Mononuclear cell (primary cell): ENCODE results near the gene COPS3. TPM values are rescaled to one million over a fixed set of nuclear protein-coding genes. Genes with fewer than 3 reads are reported as not detected.

Experiments used
- H3K27me3 ChIP-seq: 2 replicates; pipeline ENCODE4 v1.6.0; 2011; ENCODE audit warnings: low read length, control low read depth; ENCODE audit not compliant: insufficient read depth
- H3K4me1 ChIP-seq: 2 replicates; pipeline ENCODE4 v1.5.1; 2011; ENCODE audit warnings: mild to moderate bottlenecking, low read length, control low read depth; ENCODE audit not compliant: insufficient read depth
- H3K4me3 ChIP-seq: 2 replicates; pipeline ENCODE4 v1.5.1; 2011; ENCODE audit warnings: mild to moderate bottlenecking, low read length, moderate library complexity
- H3K9me3 ChIP-seq: 2 replicates; pipeline ENCODE4 v1.5.1; 2011; ENCODE audit warnings: low read depth, mild to moderate bottlenecking, control low read depth, low read length
- total RNA-seq: library from RNA; depleted of rRNA; stranded (reverse); fragments of >200 nt; gene quantifications from one replicate; pipeline ENCODE4 v1.2.3, GENCODE V29; 2012

COPS3 gene
- total RNA-seq, 1 donor: 99.7 TPM

DNA sequence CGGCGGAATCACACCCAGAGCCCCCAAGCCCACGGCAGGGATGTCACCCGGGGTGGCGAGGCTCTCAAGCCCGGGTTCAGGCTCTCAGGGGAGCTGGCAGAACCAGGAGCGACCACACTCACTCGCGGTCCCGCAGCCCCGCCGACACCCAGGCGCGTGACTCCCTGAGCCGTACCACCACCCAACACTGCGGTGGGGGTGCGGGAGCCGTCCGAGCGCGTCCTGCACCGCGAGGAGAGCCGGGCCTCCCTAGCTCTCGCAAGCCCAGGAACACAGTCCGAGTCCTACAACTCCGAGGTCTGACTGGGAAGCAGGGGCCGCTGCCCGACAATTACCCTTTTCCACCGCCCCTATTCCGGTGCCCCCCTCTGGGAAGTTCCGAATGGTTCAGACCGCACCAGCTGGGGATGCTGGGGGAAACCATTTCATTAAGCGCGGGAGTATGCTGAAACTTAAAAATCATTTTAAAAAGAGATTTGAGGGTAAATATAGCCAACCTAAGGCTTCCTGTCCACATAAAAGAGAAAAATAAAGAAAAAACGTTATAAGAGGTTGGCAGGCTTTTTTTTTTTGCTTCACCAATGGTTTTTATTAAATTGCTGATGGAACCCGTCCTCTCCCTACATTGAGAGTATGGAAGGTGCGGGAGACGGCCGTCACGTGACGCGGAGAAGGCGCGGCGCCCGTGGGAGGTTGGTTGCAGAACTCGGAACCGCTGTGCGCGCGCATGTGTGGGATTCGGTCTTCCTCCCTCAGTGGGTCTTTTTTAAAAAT is 43.8 kb downstream of the COPS3 start, which contains the start of gene FLCN:
TSS of gene FLCN (minus strand) at position 143 of the 774 bp plus-strand sequence. CDS start 9,031 bp downstream, outside the sequence.
- Histone ChIP-seq H3K4me1 (peaks cover 27% of the 10 kb centered on the region), H3K9me3 (no peaks in the 10 kb centered on the region), H3K27me3 (no peaks in the 10 kb centered on the region), H3K4me3 (peak within 1 kb of the TSS; percentile 98)

DNA sequence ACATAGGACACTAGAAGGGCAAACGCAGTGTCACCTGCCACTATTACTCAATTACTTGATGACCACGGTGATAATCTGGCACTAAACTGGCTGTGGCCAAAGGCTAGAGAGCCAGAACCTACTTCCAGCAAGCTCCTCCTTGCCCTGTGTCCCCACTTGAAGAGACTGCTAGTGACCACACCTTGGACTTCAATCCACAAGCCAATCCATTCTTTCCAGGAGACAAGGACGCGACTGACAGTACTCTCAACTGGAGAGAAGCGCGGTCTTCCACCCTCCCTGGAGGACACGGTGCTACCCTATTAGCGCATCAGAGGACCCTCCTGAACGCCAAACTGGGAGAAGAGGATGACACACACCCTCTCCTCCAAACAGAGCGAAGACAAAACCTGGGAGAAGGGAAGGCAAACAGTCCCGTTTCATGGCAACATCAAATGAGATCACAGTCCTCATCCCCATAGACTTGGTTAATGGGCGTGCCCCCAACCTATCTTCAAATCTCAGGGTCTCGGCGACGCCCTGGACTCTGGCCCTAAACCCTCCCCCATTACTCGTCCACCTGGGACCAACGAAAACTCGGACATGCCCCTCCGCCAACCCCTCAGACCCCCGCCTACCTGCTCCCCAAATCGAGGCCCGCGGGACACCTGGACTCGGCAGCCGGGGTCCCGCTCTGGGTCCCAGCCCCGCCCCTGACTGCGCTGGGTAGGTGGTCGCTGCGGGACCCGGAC is 44.6 kb downstream of the COPS3 start:
- Histone ChIP-seq H3K4me1 (peaks cover 27% of the 10 kb centered on the region), H3K27me3 (no peaks in the 10 kb centered on the region), H3K9me3 (no peaks in the 10 kb centered on the region), H3K4me3 (peak overlapping the region; percentile 98)

DNA sequence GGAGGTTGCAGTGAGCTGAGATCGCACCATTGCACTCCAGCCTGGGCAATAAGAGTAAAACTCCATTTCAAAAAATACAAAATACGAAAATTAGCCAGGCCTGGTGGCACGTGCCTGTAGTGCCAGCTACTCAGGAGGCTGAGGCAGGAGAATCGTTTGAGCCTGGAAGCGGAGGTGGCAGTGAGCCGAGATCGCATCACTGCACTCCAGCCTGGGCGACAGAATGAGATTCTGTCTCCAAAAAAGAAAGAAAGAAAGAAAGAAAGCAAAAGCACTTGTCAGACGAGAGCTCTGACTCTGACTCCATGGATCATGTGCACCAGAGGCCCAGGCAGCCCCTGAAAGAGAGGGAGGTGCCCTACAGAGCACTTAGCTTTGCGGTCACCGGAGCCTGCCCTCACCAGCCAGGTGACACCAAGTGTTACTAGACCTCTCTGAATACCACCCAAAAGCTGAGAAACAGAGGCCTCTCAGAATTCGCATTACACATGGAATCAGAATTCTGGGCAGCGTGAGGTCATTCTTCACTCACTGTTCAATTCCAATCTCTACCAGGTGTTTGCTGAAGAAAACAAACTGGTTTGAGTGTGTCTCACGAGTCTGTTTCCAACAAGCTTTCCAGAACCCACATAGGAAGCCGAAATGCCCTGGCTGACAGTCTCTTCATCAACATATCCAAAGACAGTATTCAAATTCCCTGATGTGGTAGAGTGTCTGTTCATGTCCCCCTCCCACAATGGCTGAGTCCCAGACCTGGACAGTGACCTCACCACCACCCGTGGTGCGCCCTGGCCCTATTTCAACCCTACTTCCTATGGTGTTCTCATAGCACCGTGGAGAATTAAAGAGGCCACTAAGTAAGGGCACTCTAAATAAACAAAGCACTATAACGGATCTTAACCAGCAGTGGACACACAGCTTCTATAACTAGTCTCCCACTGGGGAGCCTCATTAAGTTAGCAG is 45.6 kb downstream of the COPS3 start:
- Histone ChIP-seq H3K4me3 (peak overlapping the region; percentile 98), H3K27me3 (no peaks in the 10 kb centered on the region), H3K9me3 (no peaks in the 10 kb centered on the region), H3K4me1 (peaks cover 27% of the 10 kb centered on the region)

DNA sequence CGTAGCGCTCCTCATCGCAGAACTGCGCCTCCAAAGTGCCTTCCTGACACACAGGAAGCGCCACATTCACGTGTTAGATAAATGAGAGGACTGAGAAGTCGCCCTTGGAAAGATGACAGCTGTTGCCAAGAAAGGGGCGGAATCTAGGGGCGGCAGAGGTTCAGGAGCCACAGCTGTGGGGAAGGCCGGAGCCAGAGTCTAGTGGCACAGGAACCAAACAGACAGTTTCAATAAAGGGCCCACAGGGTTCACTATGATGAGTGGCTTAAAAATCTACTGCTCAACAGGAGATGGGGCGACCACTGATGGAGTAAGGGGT is 48.8 kb downstream of the COPS3 start:
- no peak overlapping the region for H3K4me3 ChIP-seq
- H3K27me3 ChIP-seq: no peaks in the 10 kb centered on the region
- no peaks in the 10 kb centered on the region for H3K9me3 ChIP-seq
- peaks cover 16% of the 10 kb centered on the region for H3K4me1 ChIP-seq

DNA sequence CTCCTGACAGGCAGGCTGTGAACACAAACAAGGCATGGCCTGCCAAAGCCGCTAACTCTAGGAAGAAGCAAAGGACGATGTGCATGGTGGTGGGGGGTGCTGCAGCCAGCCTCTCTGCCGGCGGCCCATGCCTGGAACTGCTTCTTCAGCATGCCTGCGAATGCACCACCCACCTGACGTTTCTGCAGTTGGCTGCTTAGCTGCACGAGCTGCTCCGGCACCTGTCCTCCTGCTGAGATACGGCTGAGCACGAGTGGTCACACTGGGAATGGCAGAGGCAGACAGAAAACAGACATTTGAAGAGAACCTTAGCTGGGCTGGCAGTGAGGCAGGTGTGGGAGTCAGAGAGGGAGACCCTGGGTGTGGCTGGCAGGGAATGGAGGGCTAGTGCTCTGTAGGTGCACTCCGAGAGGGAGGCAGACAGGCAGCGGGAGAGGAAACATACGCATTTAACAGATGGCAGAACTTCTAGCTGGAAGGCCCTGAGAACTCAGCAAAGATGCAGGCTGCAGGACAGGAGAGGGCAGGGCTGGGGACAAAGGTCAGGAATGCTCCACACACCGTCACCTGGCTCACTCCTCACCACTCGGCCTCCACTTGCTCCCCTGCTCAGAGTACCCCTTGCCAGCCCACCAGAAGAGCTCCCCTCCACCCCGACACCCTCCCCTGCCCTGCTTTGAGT is 49.3 kb downstream of the COPS3 start:
- no peak overlapping the region for H3K4me3 ChIP-seq

DNA sequence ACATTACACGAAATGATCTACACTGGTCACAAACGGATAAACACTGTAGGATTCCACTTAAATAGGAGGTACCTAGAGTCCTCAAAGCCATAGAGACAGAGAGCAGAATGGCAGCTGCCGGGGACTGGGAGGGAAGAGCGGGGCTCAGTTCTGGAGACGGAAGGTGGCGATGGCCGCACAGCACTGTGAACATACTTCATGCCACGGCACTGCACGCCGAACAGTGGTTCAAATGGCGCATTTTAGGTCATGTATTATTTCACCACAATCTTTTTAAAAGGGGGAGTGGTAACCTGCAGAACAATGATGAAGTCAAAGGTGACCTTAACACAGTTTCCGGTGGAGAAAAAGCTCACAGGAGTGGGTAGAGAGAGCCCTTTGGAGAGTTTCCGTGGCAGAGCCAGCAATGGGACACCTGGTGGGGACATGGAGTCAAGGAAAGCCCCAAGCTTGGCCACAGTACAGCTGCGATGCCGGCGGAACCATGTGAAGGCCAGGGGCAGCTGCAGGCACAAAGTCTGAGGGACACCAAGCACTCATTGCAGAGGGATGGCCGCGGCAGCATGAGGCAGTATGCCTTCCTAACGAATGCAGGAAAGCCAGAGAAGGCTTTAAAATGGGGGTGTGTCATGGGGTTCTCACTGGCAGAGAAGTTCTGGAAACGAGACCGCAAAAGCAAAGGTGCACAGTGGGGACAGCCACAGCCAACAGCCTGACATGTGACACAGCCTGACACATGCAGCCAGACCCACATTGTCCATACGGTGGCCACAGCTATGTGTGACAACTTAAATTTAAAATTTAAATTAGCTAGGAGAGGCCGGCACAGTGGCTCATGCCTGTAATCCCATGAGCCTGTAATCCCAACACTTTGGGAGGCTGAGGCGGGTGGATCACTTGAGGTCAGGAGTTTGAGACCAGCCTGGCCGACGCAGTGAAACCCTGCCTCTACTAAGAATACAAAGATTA is 51.3 kb downstream of the COPS3 start:
- Histone ChIP-seq H3K9me3 (no peaks in the 10 kb centered on the region), H3K4me3 (no peak overlapping the region), H3K27me3 (no peaks in the 10 kb centered on the region), H3K4me1 (no peaks in the 10 kb centered on the region)

More for the DNA sequence above, 49.3 kb downstream of the COPS3 start:
- Histone ChIP-seq H3K9me3 (no peaks in the 10 kb centered on the region), H3K27me3 (no peaks in the 10 kb centered on the region), H3K4me1 (peaks cover 16% of the 10 kb centered on the region)

DNA sequence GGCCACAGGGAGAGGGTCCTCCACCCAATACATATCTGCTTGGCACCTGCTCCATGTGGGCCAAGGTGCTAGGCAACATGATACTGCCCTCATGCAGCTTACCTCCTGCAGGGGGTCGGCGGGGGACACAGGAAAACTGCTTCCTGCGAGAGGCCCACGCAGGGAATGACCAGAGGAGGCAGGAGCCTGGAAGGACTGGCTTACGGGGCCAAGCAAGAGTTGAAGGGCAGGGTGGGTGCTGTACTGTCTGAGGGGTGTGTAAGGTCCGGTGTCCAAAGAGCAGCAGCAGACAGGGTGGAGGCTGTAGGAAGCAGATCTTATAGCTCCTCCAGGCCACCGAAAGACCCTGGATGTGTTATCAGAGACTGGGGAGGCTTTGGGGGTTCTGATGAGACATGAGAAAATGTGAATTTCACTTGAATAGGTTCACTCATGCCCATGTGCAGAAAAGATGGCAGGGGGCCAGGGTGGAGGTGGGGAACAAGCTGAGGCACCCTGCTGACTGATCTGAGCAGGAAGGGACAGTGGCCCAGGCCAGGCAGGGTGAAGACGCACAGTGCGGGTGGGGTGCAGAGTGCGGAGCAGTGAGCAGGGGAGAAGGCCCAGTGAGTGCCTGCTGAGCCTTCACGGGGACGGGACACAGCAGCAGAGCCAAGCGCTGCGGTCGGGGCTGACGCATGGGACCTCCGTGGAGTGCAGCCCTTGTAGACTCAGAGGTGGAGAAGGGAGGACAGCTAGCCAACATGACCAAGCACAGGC is 52.3 kb downstream of the COPS3 start:
- Histone ChIP-seq H3K27me3 (no peaks in the 10 kb centered on the region), H3K9me3 (no peaks in the 10 kb centered on the region), H3K4me3 (no peak overlapping the region), H3K4me1 (no peaks in the 10 kb centered on the region)

DNA sequence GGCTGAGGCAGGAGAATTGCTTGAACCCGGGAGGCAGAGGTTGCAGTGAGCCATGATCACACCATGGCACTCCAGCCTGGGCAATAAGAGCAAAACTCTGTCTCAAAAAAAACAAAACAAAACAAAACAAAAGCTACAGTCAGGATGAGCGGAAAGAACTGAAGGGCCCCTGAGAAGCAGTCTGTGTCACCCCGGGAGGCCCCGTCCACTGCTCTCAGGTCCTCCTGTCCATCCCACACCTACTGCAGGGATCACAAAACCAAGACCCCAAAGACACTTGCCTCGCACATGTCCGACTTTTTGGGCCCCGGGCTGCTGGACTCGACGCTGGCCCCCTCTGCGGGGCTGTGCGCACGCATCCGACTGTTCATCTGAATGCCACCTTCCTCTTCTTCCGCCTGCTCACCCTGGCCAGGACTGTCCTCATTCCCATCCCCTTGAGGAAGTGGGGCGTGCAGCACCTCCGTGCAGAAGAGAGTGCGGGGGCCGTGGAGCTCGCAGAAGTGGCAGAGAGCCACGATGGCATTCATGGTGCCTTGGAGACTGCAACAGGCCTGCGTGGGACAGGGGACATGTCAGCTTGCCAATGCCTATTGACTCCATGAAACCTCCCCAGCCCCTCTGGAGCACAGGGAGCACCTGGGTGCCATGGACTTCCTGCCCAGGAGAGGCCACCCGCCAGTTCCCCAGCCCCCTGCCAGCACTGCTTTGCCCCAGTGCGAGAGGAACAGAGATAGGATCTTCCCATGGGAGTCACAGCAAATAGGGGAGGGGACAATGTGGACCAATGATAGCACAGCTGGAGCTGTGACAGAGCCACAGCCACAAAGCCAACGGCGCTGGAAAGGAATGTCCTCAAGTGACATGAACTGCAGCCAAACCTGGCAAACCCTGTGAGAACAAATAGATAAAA is 53.2 kb downstream of the COPS3 start:
- no peaks in the 10 kb centered on the region for H3K4me1 ChIP-seq
- no peak overlapping the region for H3K4me3 ChIP-seq
- H3K9me3 ChIP-seq: no peaks in the 10 kb centered on the region

DNA sequence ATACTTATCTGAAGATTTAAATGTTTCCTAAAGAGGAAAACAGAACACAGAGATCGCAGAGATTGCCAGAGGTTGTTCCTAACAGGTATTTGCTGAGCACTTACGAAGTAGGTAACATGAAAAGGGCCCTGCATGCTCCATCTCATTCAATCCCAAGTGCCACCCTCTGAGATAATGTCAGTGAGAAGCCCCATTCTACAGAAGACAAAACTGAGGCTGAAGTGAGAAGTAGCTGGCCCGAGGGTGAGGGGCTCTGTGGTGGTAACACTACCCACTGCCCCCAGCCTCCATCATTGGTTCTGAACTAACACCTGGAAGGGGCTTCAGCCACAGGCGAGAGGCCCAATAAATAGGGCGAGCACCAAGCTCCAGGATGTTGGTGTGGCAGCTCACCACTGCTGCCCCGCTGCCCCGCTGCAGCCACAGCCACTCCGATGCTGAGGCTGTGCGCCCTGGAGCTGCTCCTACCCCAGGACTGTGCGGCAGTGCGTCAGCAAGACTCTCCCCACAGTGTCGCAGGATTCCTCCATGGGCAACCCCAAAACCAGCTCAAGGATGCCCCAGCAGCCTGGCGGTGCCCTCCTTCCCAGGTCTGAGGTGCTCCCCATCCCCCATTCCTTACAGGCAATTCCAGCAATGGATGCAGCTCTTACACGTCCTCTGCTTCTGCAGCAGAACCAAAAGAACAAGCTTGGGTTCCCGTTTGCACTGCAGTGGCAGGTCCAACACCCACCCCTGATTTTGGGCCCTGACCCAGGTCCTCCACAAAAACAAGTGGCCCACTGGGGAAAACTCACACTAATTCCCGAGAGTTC is 54.4 kb downstream of the COPS3 start:
- no peak overlapping the region for H3K4me3 ChIP-seq
- no peaks in the 10 kb centered on the region for H3K9me3 ChIP-seq
- no peaks in the 10 kb centered on the region for H3K27me3 ChIP-seq
- H3K4me1 ChIP-seq: no peaks in the 10 kb centered on the region

More for the DNA sequence above, 53.2 kb downstream of the COPS3 start:
- no peaks in the 10 kb centered on the region for H3K27me3 ChIP-seq

DNA sequence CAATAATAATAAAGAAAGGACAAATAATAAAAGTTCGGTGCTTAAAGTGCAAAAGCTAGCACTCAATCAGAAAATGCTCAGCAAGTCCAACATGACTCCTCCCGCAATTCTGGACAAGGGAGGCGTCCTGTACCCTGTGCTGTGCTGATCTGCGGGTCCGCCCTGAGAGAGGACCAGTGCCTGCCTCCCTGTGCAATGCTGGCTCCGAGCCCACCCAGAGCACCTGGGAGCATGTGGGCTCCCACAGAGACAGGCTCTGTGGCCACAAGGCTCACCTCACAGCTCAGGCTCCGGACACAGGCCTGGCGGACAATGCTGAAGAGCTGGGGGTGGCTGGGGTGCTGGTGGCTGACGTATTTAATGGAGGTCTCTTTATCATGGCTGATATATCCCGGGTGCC is 55.1 kb downstream of the COPS3 start:
- no peaks in the 10 kb centered on the region for H3K27me3 ChIP-seq
- H3K4me3 ChIP-seq: no peak overlapping the region
- no peaks in the 10 kb centered on the region for H3K4me1 ChIP-seq
- no peaks in the 10 kb centered on the region for H3K9me3 ChIP-seq

DNA sequence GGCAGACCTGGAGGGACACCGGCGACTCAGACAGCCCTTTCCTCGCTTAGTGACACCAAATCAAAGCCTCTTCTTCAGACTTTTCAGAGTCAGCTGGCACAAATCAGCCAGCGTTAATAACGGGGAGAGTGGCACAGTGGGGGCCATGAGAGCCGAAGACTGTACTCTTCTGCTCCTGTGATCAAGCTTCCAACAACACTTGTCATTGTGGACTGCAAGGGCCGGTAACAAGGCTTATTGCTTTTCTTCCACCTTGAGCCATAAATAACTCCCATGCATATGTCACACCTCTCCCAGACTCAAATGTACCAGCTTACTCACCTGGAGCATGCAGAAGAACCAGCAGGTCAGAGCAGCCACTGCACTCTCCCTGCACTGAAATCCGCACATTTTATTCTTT is 56.9 kb downstream of the COPS3 start:
- Histone ChIP-seq H3K4me3 (no peak overlapping the region), H3K4me1 (no peaks in the 10 kb centered on the region), H3K27me3 (no peaks in the 10 kb centered on the region), H3K9me3 (no peaks in the 10 kb centered on the region)

DNA sequence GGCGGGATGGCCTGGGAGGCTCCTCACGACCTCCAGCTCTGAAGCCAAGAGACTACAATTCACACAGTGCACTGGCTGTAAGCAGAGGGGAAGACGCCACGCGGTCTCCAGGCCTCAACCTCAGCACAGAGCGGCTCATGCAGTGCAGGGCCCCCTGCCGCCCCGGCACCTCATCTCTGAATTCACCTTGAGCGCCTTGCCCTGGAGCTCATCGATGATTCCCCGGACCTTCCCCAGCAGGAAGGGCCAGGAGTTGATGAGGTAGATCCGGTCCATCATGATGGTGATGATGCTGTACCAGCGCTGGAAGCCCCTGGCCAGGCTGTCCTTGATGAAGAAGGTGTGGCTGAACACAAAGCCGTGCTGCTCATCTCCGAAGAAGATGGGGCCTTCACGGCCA is 57.3 kb downstream of the COPS3 start:
- Histone ChIP-seq H3K4me3 (no peak overlapping the region), H3K4me1 (no peaks in the 10 kb centered on the region), H3K9me3 (no peaks in the 10 kb centered on the region), H3K27me3 (no peaks in the 10 kb centered on the region)
